IMR-90 (cell line): ENCODE data around the gene USF1. TPM values are rescaled to one million over a fixed set of nuclear protein-coding genes. Genes with fewer than 3 reads are reported as not detected.
"Not testable (repeated sequence)": the region's sequence is repeated elsewhere in the genome, so short reads cannot be mapped to it uniquely, and the experiment has no call there.

Experiments used
- ATAC-seq: fragments of 200-7000 bp; cut with Tn5 transposase; 2 replicates; pipeline ENCODE4 v1.9.1; 2020; ENCODE audit warnings: low read depth, mild to moderate bottlenecking, moderate library complexity
- BruUV-seq: library from RNA; stranded (reverse); fragments of 400-500 nt; replicated peaks from 2 replicates; lab custom pipeline; 2021; lab: Mats Ljungman, UMichigan
- CTCF ChIA-PET: fragments of 300-600 bp; formaldehyde crosslinking; extraction: SDS; loops from one replicate; lab custom pipeline; 2021; ENCODE audit warnings: antibody characterized with exemption; lab: Yijun Ruan, JAX
- POLR2A ChIA-PET: fragments of 300-600 bp; sonication (Branson Sonifier 250); formaldehyde crosslinking; loops from one replicate; lab custom pipeline; 2022; ENCODE audit warnings: antibody characterized with exemption; ENCODE audit not compliant: unreplicated experiment; lab: Charles Lee
- DNase-seq: peaks from one replicate; pipeline ENCODE4 v3.0.0; 2013
- H2AFZ ChIP-seq: replicated peaks from 2 replicates; pipeline ENCODE3; 2013; ENCODE audit warnings: low read length, mild to moderate bottlenecking; ENCODE audit not compliant: poor library complexity
- H2AK5ac ChIP-seq: 2 replicates; pipeline ENCODE4 v1.6.1; 2013; ENCODE audit warnings: low read depth, low read length, inconsistent platforms
- H2AK9ac ChIP-seq: replicated peaks from 2 replicates; pipeline ENCODE3; 2013; ENCODE audit warnings: mild to moderate bottlenecking, low read depth, low read length, moderate library complexity; ENCODE audit not compliant: poor library complexity
- H2BK120ac ChIP-seq: 2 replicates; pipeline ENCODE4 v1.6.1; 2013; ENCODE audit warnings: low read depth, low read length, inconsistent platforms
- H2BK15ac ChIP-seq: 3 replicates; pipeline ENCODE4 v1.6.1; 2013; ENCODE audit warnings: low read depth, low read length, inconsistent platforms
- H2BK20ac ChIP-seq: 2 replicates; pipeline ENCODE4 v1.6.1; 2013; ENCODE audit warnings: low read depth, mild to moderate bottlenecking, inconsistent platforms, low read length, moderate library complexity
- H2BK5ac ChIP-seq: 2 replicates; pipeline ENCODE4 v1.6.1; 2013; ENCODE audit warnings: mild to moderate bottlenecking, low read depth, low read length, inconsistent platforms; ENCODE audit not compliant: poor library complexity, severe bottlenecking
- H3K14ac ChIP-seq: replicated peaks from 2 replicates; pipeline ENCODE4 v1.6.1; 2013; ENCODE audit warnings: low read depth, low read length, inconsistent platforms
- H3K18ac ChIP-seq: 2 replicates; pipeline ENCODE4 v1.6.1; 2013; ENCODE audit warnings: low read depth, low read length, control low read depth
- H3K23ac ChIP-seq: 2 replicates; pipeline ENCODE4 v1.6.1; 2013; ENCODE audit warnings: low read depth, low read length, inconsistent platforms
- H3K27ac ChIP-seq: 2 replicates; pipeline ENCODE4 v1.5.1; 2013; ENCODE audit warnings: mild to moderate bottlenecking, control low read depth, low read length; ENCODE audit not compliant: insufficient read depth
- H3K27me3 ChIP-seq: 2 replicates; pipeline ENCODE4 v1.6.1; 2013; ENCODE audit warnings: low read length; ENCODE audit not compliant: control insufficient read depth, insufficient read depth
- H3K36me3 ChIP-seq: 2 replicates; pipeline ENCODE4 v1.6.1; 2013; ENCODE audit warnings: low read length, mixed read lengths; ENCODE audit not compliant: control insufficient read depth, insufficient read depth
- H3K4ac ChIP-seq: 2 replicates; pipeline ENCODE4 v1.6.1; 2013; ENCODE audit warnings: low read depth, low read length, inconsistent platforms
- H3K4me1 ChIP-seq: 2 replicates; pipeline ENCODE4 v1.6.1; 2013; ENCODE audit warnings: low read length, mixed read lengths; ENCODE audit not compliant: control insufficient read depth, insufficient read depth
- H3K4me2 ChIP-seq: 2 replicates; pipeline ENCODE4 v1.6.1; 2013; ENCODE audit warnings: low read depth, mild to moderate bottlenecking, control low read depth, low read length, moderate library complexity
- H3K4me3 ChIP-seq: 2 replicates; pipeline ENCODE4 v1.5.1; 2013; ENCODE audit warnings: low read depth, mild to moderate bottlenecking, control low read depth, low read length, moderate library complexity; ENCODE audit not compliant: insufficient read depth
- H3K56ac ChIP-seq: 2 replicates; pipeline ENCODE4 v1.6.1; 2013; ENCODE audit warnings: low read length, inconsistent platforms; ENCODE audit not compliant: insufficient read depth; ENCODE audit errors: extremely low read depth
- H3K79me1 ChIP-seq, 2 experiments: 2 replicates each; pipeline ENCODE4 v1.6.1; 2013; ENCODE audit warnings: low read length in 2 of 2, inconsistent platforms in 1 of 2, low read depth in 1 of 2
- H3K9ac ChIP-seq: 2 replicates; pipeline ENCODE4 v1.6.1; 2013; ENCODE audit warnings: low read depth, low read length, control low read depth
- H3K9me1 ChIP-seq: 2 replicates; pipeline ENCODE4 v1.6.1; 2013; ENCODE audit warnings: low read length, inconsistent platforms; ENCODE audit not compliant: insufficient read depth
- H3K9me3 ChIP-seq: 2 replicates; pipeline ENCODE4 v1.6.1; 2013; ENCODE audit warnings: low read length; ENCODE audit not compliant: control insufficient read depth, insufficient read depth
- H4K20me1 ChIP-seq: 2 replicates; pipeline ENCODE4 v1.6.1; 2013; ENCODE audit warnings: low read length, inconsistent platforms; ENCODE audit not compliant: insufficient read depth
- H4K5ac ChIP-seq: 2 replicates; pipeline ENCODE4 v1.6.1; 2013; ENCODE audit warnings: mild to moderate bottlenecking, low read depth, low read length, control low read depth
- H4K8ac ChIP-seq, 2 experiments: 2 replicates each; pipeline ENCODE4 v1.6.1; 2013; ENCODE audit warnings: low read depth in 2 of 2, low read length in 2 of 2, control low read depth in 1 of 2, inconsistent platforms in 1 of 2
- H4K91ac ChIP-seq: 2 replicates; pipeline ENCODE4 v1.6.1; 2013; ENCODE audit warnings: low read depth, low read length, inconsistent platforms; ENCODE audit not compliant: insufficient read depth
- WGBS, 2 experiments: methylation state at CpG; one replicate each; pipeline versions ENCODE4 v1.1.5 to v1.1.7; 2013; ENCODE audit warnings: missing lambda C conversion rate in 2 of 2; ENCODE audit not compliant: insufficient read length in 1 of 2; ENCODE audit errors: extremely low coverage in 2 of 2; 5-methylcytosine and 5-hydroxymethylcytosine counted together
- dilution Hi-C: fragments of 300-500 bp; cut with HindIII; formaldehyde crosslinking; loops from one replicate; pipeline ENCODE4 v1.14.3; 2018; ENCODE audit warnings: low sequenced_read_pairs; ENCODE audit not compliant: unreplicated experiment
- in situ Hi-C: fragments of 300-500 bp; cut with MboI; formaldehyde crosslinking; loops from 3 replicates; pipeline ENCODE4 v1.14.3; 2019; ENCODE audit warnings: low sequenced_read_pairs, inconsistent platforms, mixed read lengths
- intact Hi-C: fragments of 100-400 bp; cut with micrococcal nuclease; formaldehyde crosslinking; loops from 2 replicates; pipeline ENCODE4 v1.10.0; 2022
- polyA plus RNA-seq, 3 experiments: library from polyadenylated mRNA; depleted of rRNA; stranded (reverse); fragments of >200 nt; gene quantifications; 2 replicates each; pipeline ENCODE4 v1.2.3, GENCODE V29; 2012; ENCODE audit warnings: low replicate concordance in 1 of 3
- total RNA-seq: library from RNA; depleted of rRNA; stranded (reverse); fragments of >200 nt; gene quantifications from 2 replicates; pipeline ENCODE4 v1.2.3, GENCODE V29; 2012

The USF1 gene
- total and polyA plus RNA-seq, 2 of the 4 experiments (the other 2 are of a cell fraction) = 37.1 to 78.9 TPM

DNA sequence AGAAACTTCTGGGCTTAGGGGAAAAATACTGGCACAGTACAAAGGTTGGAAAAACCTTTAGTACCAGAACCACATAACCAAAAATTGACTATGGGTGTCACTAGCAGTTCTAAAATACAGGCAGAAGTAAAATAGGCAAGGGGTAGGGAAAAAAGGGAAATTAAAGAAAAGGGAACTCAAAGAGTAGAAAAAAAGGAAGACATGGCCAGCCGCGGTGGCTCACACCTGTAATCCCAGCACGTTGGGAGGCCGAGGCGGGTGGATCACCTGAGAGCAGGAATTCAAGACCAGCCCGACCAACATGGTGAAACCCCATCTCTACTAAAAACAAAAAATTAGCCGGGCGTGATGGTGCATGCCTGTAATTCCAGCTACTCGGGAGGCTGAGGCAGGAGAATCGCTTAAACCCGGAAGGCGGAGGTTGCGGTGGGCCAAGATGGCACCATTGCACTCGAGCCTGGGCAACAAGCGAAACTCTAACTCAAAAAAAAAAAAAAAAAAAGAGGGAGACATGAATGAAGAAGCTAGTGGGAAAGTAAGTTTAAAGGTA lies 26.6 kb downstream of the USF1 start:
- H3K79me1 ChIP-seq, DNase-seq, H2AK9ac ChIP-seq, H2BK120ac ChIP-seq, H3K36me3 ChIP-seq, H3K14ac ChIP-seq, H3K27ac ChIP-seq, H3K4me2 ChIP-seq, H2BK20ac ChIP-seq, CTCF ChIA-PET, H4K8ac ChIP-seq, H4K91ac ChIP-seq, H2BK5ac ChIP-seq, in situ Hi-C loops, BruUV-seq, H2AFZ ChIP-seq, H3K18ac ChIP-seq, H3K4me1 ChIP-seq, H2AK5ac ChIP-seq, H3K4me3 ChIP-seq, H3K9ac ChIP-seq, H3K9me3 ChIP-seq, intact Hi-C loops, H3K4ac ChIP-seq, H2BK15ac ChIP-seq, dilution Hi-C loops, H4K20me1 ChIP-seq, H3K56ac ChIP-seq, H4K5ac ChIP-seq, H3K9me1 ChIP-seq, ATAC-seq, POLR2A ChIA-PET, H3K23ac ChIP-seq: not testable (repeated sequence)
- 86% methylated on average over 8 of the region's 15 CpGs; no CpG with 5 or more reads in 1 of the 2 experiments for WGBS, 2 experiments
- peaks cover 28% of the 10 kb centered on the region for H3K27me3 ChIP-seq
